HL-60 (cell line): ENCODE results near the gene GPR137.

Source experiments
- CTCF ChIP-seq: IDR thresholded peaks from one replicate; pipeline ENCODE4 v1.5.1; 2011; ENCODE audit warnings: low read length, control low read depth, inconsistent platforms; ENCODE audit not compliant: insufficient read depth
- GABPA ChIP-seq: IDR thresholded peaks from 2 replicates; pipeline ENCODE4 v1.6.1; 2012; ENCODE audit warnings: low read depth
- POLR2AphosphoS5 ChIP-seq: IDR thresholded peaks from 2 replicates; pipeline ENCODE4 v1.6.1; 2012; ENCODE audit warnings: low read depth
- REST ChIP-seq: IDR thresholded peaks from 2 replicates; pipeline ENCODE4 v1.6.1; 2012; ENCODE audit warnings: low read depth; ENCODE audit not compliant: insufficient replicate concordance

GRCh38 chr11:64265176-64266160 lies 20.2 kb upstream of the GPR137 start:
- TF ChIP-seq CTCF (no peak), GABPA (no peak), REST (no peak), POLR2AphosphoS5 (no peak; the same call in 1 of the 2 replicates)
